A549 (cell line): ENCODE results near the gene ATP5F1A. TPM values are rescaled to one million over a fixed set of nuclear protein-coding genes. Genes with fewer than 3 reads are reported as not detected.

Experiments
- ATAC-seq, 2 experiments: fragments of 200-7000 bp in 1 of 2; fragments of >200 bp in 1 of 2; cut with Nextera tagmentation in 1 of 2; cut with Tn5 transposase in 1 of 2; 3 replicates each; pipeline versions ENCODE4 v1.8.0 to v1.9.1; 2018 to 2020; ENCODE audit warnings: mild to moderate bottlenecking in 1 of 2, moderate library complexity in 1 of 2
- CTCF ChIA-PET: fragments of 300-600 bp; sonication (Branson Sonifier 250); formaldehyde crosslinking; extraction: SDS; loops from one replicate; lab custom pipeline; 2021; ENCODE audit warnings: antibody characterized with exemption, inconsistent platforms; lab: Yijun Ruan, JAX
- POLR2A ChIA-PET: fragments of 350-600 bp; formaldehyde crosslinking; extraction: SDS; loops from one replicate; lab custom pipeline; 2021; ENCODE audit warnings: antibody characterized with exemption, inconsistent platforms; lab: Yijun Ruan, JAX
- DNase-seq, 2 experiments: peaks; one replicate each; pipeline versions ENCODE4 v3.0.0 to v3.0.0-alpha.2; 2011 to 2016; ENCODE audit warnings: low read depth in 1 of 2, low spot score in 1 of 2
- FAIRE-seq: peaks from 2 replicates; lab custom pipeline; 2011; peaks lifted over from hg19 to GRCh38; lab: Jason Lieb, UNC
- H3K27ac ChIP-seq, 2 experiments: fragments of >200 bp; sonication (Bioruptor Twin); formaldehyde crosslinking; 3 replicates each; pipeline ENCODE4 v1.5.1; 2016 to 2017
- H3K4me1 ChIP-seq: fragments of >200 bp; sonication (Bioruptor Twin); formaldehyde crosslinking; 3 replicates; pipeline ENCODE4 v1.6.1; 2016
- H3K4me2 ChIP-seq: fragments of >200 bp; sonication (Bioruptor Twin); formaldehyde crosslinking; 3 replicates; pipeline ENCODE4 v1.6.1; 2016
- H3K4me3 ChIP-seq: fragments of >200 bp; sonication (Bioruptor Twin); formaldehyde crosslinking; 3 replicates; pipeline ENCODE4 v1.5.1; 2016
- H3K9me3 ChIP-seq: fragments of >200 bp; sonication (Bioruptor Twin); formaldehyde crosslinking; 3 replicates; pipeline ENCODE4 v1.6.1; 2016
- BCL3 ChIP-seq: fragments of >200 bp; sonication (Bioruptor Twin); formaldehyde crosslinking; IDR thresholded peaks from 3 replicates; pipeline ENCODE4 v1.6.1; 2016
- CBX8 ChIP-seq: fragments of 200-600 bp; sonication (generic); IDR thresholded peaks from 2 replicates; pipeline ENCODE4 v1.6.1; 2016
- FOSB ChIP-seq: fragments of 250-450 bp; sonication (Bioruptor Pico); IDR thresholded peaks from 2 replicates; pipeline ENCODE4 v1.5.0; 2020; ENCODE audit warnings: mild to moderate bottlenecking, moderate library complexity
- FOXS1 ChIP-seq: fragments of 250-450 bp; sonication (Bioruptor Pico); IDR thresholded peaks from 2 replicates; pipeline ENCODE4 v1.5.0; 2020; ENCODE audit warnings: mild to moderate bottlenecking, moderate library complexity
- HEYL ChIP-seq: fragments of 250-450 bp; sonication (Bioruptor Pico); IDR thresholded peaks from 2 replicates; pipeline ENCODE4 v1.8.0; 2021; ENCODE audit warnings: mild to moderate bottlenecking, moderate library complexity
- HOXB13 ChIP-seq: fragments of 250-450 bp; sonication (Bioruptor Pico); IDR thresholded peaks from 2 replicates; pipeline ENCODE4 v1.5.0; 2020; ENCODE audit warnings: low read depth, mild to moderate bottlenecking, moderate library complexity
- HOXB5 ChIP-seq: fragments of 250-450 bp; sonication (Bioruptor Pico); IDR thresholded peaks from 2 replicates; pipeline ENCODE4 v1.5.0; 2020; ENCODE audit warnings: mild to moderate bottlenecking, moderate library complexity
- JUN ChIP-seq, 2 experiments: fragments of >200 bp; sonication (Bioruptor Twin); formaldehyde crosslinking; IDR thresholded peaks; 2 replicates in 1 of 2; 3 replicates in 1 of 2; pipeline ENCODE4 v1.6.1; 2016 to 2017
- JUNB ChIP-seq: fragments of >200 bp; sonication (Bioruptor Twin); formaldehyde crosslinking; IDR thresholded peaks from 2 replicates; pipeline ENCODE4 v1.6.1; 2016
- NFE2L2 ChIP-seq: fragments of 150-350 bp; conservative IDR thresholded peaks from 2 replicates; pipeline ENCODE4 v1.6.1; 2014; ENCODE audit warnings: low read length
- PHF8 ChIP-seq: fragments of 200-600 bp; sonication (generic); IDR thresholded peaks from 2 replicates; pipeline ENCODE4 v1.6.1; 2016; ENCODE audit warnings: low read depth, mild to moderate bottlenecking, antibody characterized with exemption, moderate library complexity, borderline replicate concordance
- POLR2AphosphoS2 ChIP-seq: conservative IDR thresholded peaks from 2 replicates; pipeline ENCODE4 v1.6.1; 2012; ENCODE audit warnings: low read length, improper control_type of control experiment, inconsistent platforms
- RFX5 ChIP-seq: fragments of 450-650 bp; IDR thresholded peaks from 2 replicates; pipeline ENCODE4 v1.7.1; 2014; ENCODE audit warnings: antibody characterized with exemption, mild to moderate bottlenecking, moderate library complexity
- RNF2 ChIP-seq: fragments of 200-600 bp; sonication (generic); IDR thresholded peaks from 2 replicates; pipeline ENCODE4 v1.6.1; 2016; ENCODE audit warnings: low read depth, mild to moderate bottlenecking, antibody characterized with exemption, moderate library complexity, borderline replicate concordance
- SREBF2 ChIP-seq: fragments of 450-650 bp; IDR thresholded peaks from 2 replicates; pipeline ENCODE4 v1.6.1; 2014; ENCODE audit warnings: mild to moderate bottlenecking, moderate library complexity
- TFCP2L1 ChIP-seq: fragments of 250-450 bp; sonication (Bioruptor Pico); IDR thresholded peaks from 2 replicates; pipeline ENCODE4 v1.5.0; 2021; ENCODE audit warnings: mild to moderate bottlenecking
- TP53 ChIP-seq: fragments of 250-450 bp; sonication (Bioruptor Pico); IDR thresholded peaks from 2 replicates; pipeline ENCODE4 v1.5.0; 2021; ENCODE audit warnings: mild to moderate bottlenecking, moderate library complexity
- WGBS: methylation state at CpG from one replicate; pipeline ENCODE4 v1.1.6; 2017; ENCODE audit errors: missing lambda C conversion rate; 5-methylcytosine and 5-hydroxymethylcytosine counted together
- polyA plus RNA-seq, 4 experiments: library from polyadenylated mRNA; depleted of rRNA in 3 of 4; stranded (reverse); fragments of >200 nt; fragmentation: RNase III in 1 of 4; extraction: RNeasy Plus Mini Kit Qiagen cat#74134 plus additional on column Dnase treatment in 1 of 4; gene quantifications; 2 replicates in 3 of 4; 3 replicates in 1 of 4; pipeline ENCODE4 v1.2.3, GENCODE V29; 2011 to 2017
- TF ChIP-seq, protein P1 (sequence below): fragments of 450-650 bp; IDR thresholded peaks from 2 replicates; pipeline ENCODE4 v1.6.1; 2014; ENCODE audit warnings: antibody characterized with exemption
- TF ChIP-seq, protein P2 (sequence below): fragments of 200-600 bp; sonication (generic); IDR thresholded peaks from 2 replicates; pipeline ENCODE4 v1.6.1; 2016; ENCODE audit warnings: antibody characterized with exemption, mild to moderate bottlenecking, moderate library complexity
- TF ChIP-seq, protein P3 (sequence below): IDR thresholded peaks from 2 replicates; pipeline ENCODE4 v1.6.1; 2012

ATP5F1A gene
- polyA plus RNA-seq, 2 of the 4 experiments (the other 2 are of a cell fraction), result 422 to 543 TPM

DNA sequence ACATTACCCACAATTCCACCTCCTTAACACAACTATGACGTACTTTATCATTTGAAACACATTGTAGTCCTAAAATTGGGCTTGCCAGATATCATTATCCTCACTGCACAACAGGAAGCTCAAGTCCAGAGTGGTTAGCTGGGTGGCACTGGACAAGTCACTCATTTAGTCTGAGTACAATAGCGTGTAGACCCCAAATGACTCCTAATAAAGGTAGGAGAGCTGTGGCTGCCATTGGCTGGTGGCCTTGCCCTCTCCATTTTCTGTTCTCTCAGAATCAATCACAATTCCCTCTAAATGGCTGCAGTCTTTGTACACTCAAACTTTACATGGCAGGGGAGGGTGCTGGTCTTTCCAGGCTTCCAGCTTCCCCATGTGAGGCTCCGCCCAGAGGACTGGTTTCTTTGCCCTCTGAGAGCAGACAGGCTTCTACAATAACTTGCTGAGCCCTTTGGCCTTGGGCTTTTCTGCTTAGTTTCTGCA, 37.7 kb downstream of the ATP5F1A start:
- POLR2A ChIA-PET, result no interaction called here
- FAIRE-seq (no peak), ATAC-seq (no peak), DNase-seq (no peak)
- CTCF ChIA-PET, result interaction anchor here (0.6 kb wide), 1 partner anchor 113 kb away, joined by 3 read pairs; a partner anchor contains a TSS
- Histone ChIP-seq H3K27ac (no peak overlapping the region), H3K4me3 (no peak overlapping the region), H3K9me3 (no peaks in the 10 kb centered on the region), H3K4me1 (no peaks in the 10 kb centered on the region), H3K4me2 (no peak overlapping the region)
- TF ChIP-seq, protein P1, sequence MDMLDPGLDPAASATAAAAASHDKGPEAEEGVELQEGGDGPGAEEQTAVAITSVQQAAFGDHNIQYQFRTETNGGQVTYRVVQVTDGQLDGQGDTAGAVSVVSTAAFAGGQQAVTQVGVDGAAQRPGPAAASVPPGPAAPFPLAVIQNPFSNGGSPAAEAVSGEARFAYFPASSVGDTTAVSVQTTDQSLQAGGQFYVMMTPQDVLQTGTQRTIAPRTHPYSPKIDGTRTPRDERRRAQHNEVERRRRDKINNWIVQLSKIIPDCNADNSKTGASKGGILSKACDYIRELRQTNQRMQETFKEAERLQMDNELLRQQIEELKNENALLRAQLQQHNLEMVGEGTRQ, result no peak
- TF ChIP-seq JUNB (no peak), SREBF2 (no peak), RFX5 (no peak), TP53 (CRISPR knock-in tag) (no peak), BCL3 (no peak), TFCP2L1 (CRISPR knock-in tag) (no peak), PHF8 (no peak), RNF2 (no peak), FOSB (CRISPR knock-in tag) (no peak), HEYL (CRISPR knock-in tag) (no peak), POLR2AphosphoS2 (no peak), JUN (IDR thresholded peaks at IDR 0.05) (no peak), CBX8 (no peak)
- TF ChIP-seq, protein P2, sequence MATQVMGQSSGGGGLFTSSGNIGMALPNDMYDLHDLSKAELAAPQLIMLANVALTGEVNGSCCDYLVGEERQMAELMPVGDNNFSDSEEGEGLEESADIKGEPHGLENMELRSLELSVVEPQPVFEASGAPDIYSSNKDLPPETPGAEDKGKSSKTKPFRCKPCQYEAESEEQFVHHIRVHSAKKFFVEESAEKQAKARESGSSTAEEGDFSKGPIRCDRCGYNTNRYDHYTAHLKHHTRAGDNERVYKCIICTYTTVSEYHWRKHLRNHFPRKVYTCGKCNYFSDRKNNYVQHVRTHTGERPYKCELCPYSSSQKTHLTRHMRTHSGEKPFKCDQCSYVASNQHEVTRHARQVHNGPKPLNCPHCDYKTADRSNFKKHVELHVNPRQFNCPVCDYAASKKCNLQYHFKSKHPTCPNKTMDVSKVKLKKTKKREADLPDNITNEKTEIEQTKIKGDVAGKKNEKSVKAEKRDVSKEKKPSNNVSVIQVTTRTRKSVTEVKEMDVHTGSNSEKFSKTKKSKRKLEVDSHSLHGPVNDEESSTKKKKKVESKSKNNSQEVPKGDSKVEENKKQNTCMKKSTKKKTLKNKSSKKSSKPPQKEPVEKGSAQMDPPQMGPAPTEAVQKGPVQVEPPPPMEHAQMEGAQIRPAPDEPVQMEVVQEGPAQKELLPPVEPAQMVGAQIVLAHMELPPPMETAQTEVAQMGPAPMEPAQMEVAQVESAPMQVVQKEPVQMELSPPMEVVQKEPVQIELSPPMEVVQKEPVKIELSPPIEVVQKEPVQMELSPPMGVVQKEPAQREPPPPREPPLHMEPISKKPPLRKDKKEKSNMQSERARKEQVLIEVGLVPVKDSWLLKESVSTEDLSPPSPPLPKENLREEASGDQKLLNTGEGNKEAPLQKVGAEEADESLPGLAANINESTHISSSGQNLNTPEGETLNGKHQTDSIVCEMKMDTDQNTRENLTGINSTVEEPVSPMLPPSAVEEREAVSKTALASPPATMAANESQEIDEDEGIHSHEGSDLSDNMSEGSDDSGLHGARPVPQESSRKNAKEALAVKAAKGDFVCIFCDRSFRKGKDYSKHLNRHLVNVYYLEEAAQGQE, result no peak
- TF ChIP-seq, protein P3, sequence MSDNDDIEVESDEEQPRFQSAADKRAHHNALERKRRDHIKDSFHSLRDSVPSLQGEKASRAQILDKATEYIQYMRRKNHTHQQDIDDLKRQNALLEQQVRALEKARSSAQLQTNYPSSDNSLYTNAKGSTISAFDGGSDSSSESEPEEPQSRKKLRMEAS, result no peak
- WGBS, result 85% methylated on average over 3 of the region's 3 CpGs

DNA sequence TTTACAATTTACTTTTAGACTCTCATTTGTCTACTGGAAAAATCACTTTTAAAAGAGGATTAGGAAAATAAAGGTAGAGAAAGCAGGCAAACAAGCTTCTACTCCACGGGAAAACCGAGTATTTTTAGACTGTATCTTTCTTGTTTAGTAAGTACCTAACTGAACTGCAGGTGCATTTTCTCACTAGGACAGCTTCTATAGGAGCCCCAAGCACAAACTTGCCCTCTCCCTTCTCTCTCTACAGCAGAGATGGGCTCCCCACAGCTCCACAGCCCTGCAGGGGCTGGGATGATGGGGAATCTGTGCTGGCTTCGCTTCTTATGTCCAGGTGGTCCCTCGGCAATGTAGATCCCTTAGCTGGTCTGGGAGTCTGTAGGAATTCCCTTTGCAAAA, 42.3 kb downstream of the ATP5F1A start:
- Histone ChIP-seq H3K9me3 (no peaks in the 10 kb centered on the region), H3K27ac (no peak overlapping the region), H3K4me1 (no peaks in the 10 kb centered on the region), H3K4me2 (no peak overlapping the region), H3K4me3 (no peak overlapping the region)
- ATAC-seq (no peak), FAIRE-seq (no peak), DNase-seq (no peak)
- CTCF ChIA-PET, result interaction anchor here (0.5 to 1.8 kb wide), 2 partner anchors 18 to 145 kb away, joined by 3 to 7 read pairs; no protein-coding TSS in a partner anchor
- TF ChIP-seq FOXS1 (no peak), HOXB13 (CRISPR knock-in tag) (no peak), NFE2L2 (no peak), SREBF2 (no peak), HOXB5 (CRISPR knock-in tag) (no peak), RFX5 (no peak)
- TF ChIP-seq, protein P2, result no peak
- POLR2A ChIA-PET, result no interaction called here
- WGBS, result 51% methylated on average over 4 of the region's 4 CpGs
